GM18870 (cell line): ENCODE results near the gene CYTH3.

Source experiments
- ATAC-seq: cut with Tn5 transposase; IDR thresholded peaks from one replicate; pipeline ENCODE4 v1.9.1; 2021; ENCODE audit warnings: moderate library complexity; ENCODE audit not compliant: unreplicated experiment

Gene CYTH3

DNA sequence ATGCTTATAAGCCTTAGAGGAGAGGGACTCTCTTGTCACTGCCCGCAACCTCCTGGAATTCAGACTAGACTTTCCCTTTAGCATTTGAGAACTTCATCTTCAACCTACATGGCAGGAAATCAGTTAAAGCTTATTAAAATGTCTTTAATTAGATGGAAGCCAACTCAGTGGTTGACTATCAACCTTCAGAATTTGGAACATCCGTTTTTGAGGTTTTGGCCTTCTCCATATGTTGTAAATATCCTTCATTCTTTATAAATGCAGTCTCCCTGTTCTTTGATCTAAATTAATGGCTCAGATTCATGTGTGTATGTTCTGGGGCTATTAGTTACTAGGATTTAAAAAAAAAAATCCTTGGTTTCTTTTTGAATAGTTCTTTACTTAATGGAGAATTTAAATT lies 156.2 kb downstream of the CYTH3 start:
- ATAC-seq = no peak
